Sigmoid colon (tissue), 7 donors: ENCODE measurements around the gene AMIGO2. TPM values are rescaled to one million over a fixed set of nuclear protein-coding genes. Genes with fewer than 3 reads are reported as not detected.

Experiments used
- DNase-seq: peaks from one replicate; pipeline ENCODE4 v3.0.0-alpha.2; 2019
- H3K27ac ChIP-seq, 4 donors: fragments of 200-600 bp; sonication (generic); one replicate each; pipeline ENCODE4 v1.5.1; 2016 to 2019; ENCODE audit warnings: mild to moderate bottlenecking in 1 of 4
- H3K27me3 ChIP-seq, 3 donors: fragments of 200-600 bp; sonication (generic); one replicate each; pipeline ENCODE4 v1.5.1; 2019; ENCODE audit warnings: mild to moderate bottlenecking in 1 of 3
- H3K36me3 ChIP-seq, 4 donors: fragments of 200-600 bp; sonication (generic); one replicate each; pipeline ENCODE4 v1.5.1; 2016 to 2019
- H3K4me1 ChIP-seq, 4 donors: fragments of 200-600 bp; sonication (generic); one replicate each; pipeline ENCODE4 v1.5.1; 2017 to 2019
- H3K4me3 ChIP-seq, 4 donors: fragments of 200-600 bp; sonication (generic); one replicate each; pipeline ENCODE4 v1.5.1; 2017 to 2019; ENCODE audit warnings: mild to moderate bottlenecking in 2 of 4, moderate library complexity in 1 of 4
- H3K9me3 ChIP-seq, 4 donors: fragments of 200-600 bp in 3 of 4; sonication (generic) in 3 of 4; one replicate each; pipeline versions ENCODE4 v1.5.1 to v1.6.1; 2013 to 2019
- CTCF ChIP-seq, 4 experiments: fragments of 450-650 bp in 3 of 4; fragments of 200-600 bp in 1 of 4; IDR thresholded peaks; one replicate each; pipeline ENCODE4 v1.5.1; 2016 to 2019; ENCODE audit warnings: antibody characterized with exemption in 4 of 4, mild to moderate bottlenecking in 3 of 4, moderate library complexity in 2 of 4
- EP300 ChIP-seq, 4 donors: sonication (generic); formaldehyde crosslinking; IDR thresholded peaks; one replicate each; pipeline ENCODE4 v1.6.1; 2017; ENCODE audit warnings: antibody characterized with exemption in 4 of 4
- POLR2A ChIP-seq, 2 donors: fragments of 450-650 bp; IDR thresholded peaks; one replicate each; pipeline ENCODE4 v1.6.1; 2016; ENCODE audit warnings: antibody characterized with exemption in 2 of 2, mild to moderate bottlenecking in 2 of 2, moderate library complexity in 2 of 2
- POLR2AphosphoS5 ChIP-seq, 4 donors: sonication (generic); formaldehyde crosslinking; IDR thresholded peaks; one replicate each; pipeline ENCODE4 v1.6.1; 2017; ENCODE audit warnings: antibody characterized with exemption in 4 of 4
- WGBS, 2 donors: extraction: QIAGEN DNeasy Blood & Tissue Kit; methylation state at CpG; one replicate each; pipeline ENCODE4 v1.1.7; 2013; 5-methylcytosine and 5-hydroxymethylcytosine counted together
- intact Hi-C: fragments of 100-400 bp; cut with DNase I; formaldehyde crosslinking; loops from one replicate; pipeline ENCODE4 v1.15.1; 2023
- polyA plus RNA-seq, 3 donors: library from polyadenylated mRNA; stranded (reverse); fragments of 200-250 nt; gene quantifications; one replicate each; pipeline ENCODE4 v1.2.3, GENCODE V29; 2013
- total RNA-seq, 4 donors: library from RNA; depleted of rRNA; stranded (reverse); fragments of >200 nt; gene quantifications; one replicate each; pipeline ENCODE4 v1.1.0, GENCODE V29; 2016
- donor health status: healthy with polysubstance abuse.
- donor health status: Bipolar disorder and iron deficiency.
- donor health status: healthy.

The AMIGO2 gene
- total and polyA plus RNA-seq, 7 donors, result 0.46 to 68.1 (median 33.2) TPM

GRCh38 chr12:47039079-47039478, 40.7 kb downstream of the AMIGO2 start:
- H3K27me3 ChIP-seq, result no peaks in the 10 kb centered on the region
- TF ChIP-seq POLR2A (IDR thresholded peaks at IDR 0.05), result no peak
- no peak for TF ChIP-seq POLR2AphosphoS5 (IDR thresholded peaks at IDR 0.05)
- no peak for TF ChIP-seq CTCF (IDR thresholded peaks at IDR 0.05)
- no peak for TF ChIP-seq EP300 (IDR thresholded peaks at IDR 0.05)
- H3K4me3 ChIP-seq, result no peak overlapping the region
- intact Hi-C loops, result loop anchor here (10.0 kb wide), 1 partner anchor 186 kb away; no protein-coding TSS in a partner anchor
- H3K36me3 ChIP-seq, result no peaks in the 10 kb centered on the region
- WGBS, 2 donors, result 25 to 79% methylated on average over 2 of the region's 2 CpGs
- H3K4me1 ChIP-seq, result peaks cover 0 to 10% (median 8%) of the 10 kb centered on the region in 4 donors
- no peaks in the 10 kb centered on the region for H3K9me3 ChIP-seq
- DNase-seq, result no peak
- H3K27ac ChIP-seq, result no peak overlapping the region

GRCh38 chr12:47038270-47038748, 41.5 kb downstream of the AMIGO2 start:
- no peaks in the 10 kb centered on the region for H3K27me3 ChIP-seq
- DNase-seq, result no peak
- WGBS, 2 donors, result 19 to 59% methylated on average over 1 of the region's 1 CpG
- no peak overlapping the region for H3K4me3 ChIP-seq
- no peaks in the 10 kb centered on the region for H3K9me3 ChIP-seq
- H3K27ac ChIP-seq, result no peak overlapping the region
- no peaks in the 10 kb centered on the region for H3K36me3 ChIP-seq
- H3K4me1 ChIP-seq, result peaks cover 0 to 17% (median 15%) of the 10 kb centered on the region in 4 donors
- intact Hi-C loops, result loop anchor here (10.0 kb wide), 1 partner anchor 186 kb away; no protein-coding TSS in a partner anchor
- TF ChIP-seq CTCF (IDR thresholded peaks at IDR 0.05), result no peak
- TF ChIP-seq POLR2A (IDR thresholded peaks at IDR 0.05), result no peak
- no peak for TF ChIP-seq EP300 (IDR thresholded peaks at IDR 0.05)
- TF ChIP-seq POLR2AphosphoS5 (IDR thresholded peaks at IDR 0.05), result no peak

- no peaks in the 10 kb centered on the region for H3K36me3 ChIP-seq
- no peak overlapping the region for H3K27ac ChIP-seq
- 65 to 80% methylated on average over 3 of the region's 3 CpGs for WGBS, 2 donors
- no peak for DNase-seq
- H3K27me3 ChIP-seq, result no peaks in the 10 kb centered on the region
- H3K9me3 ChIP-seq, result no peaks in the 10 kb centered on the region
- intact Hi-C loops, result loop anchor here (10.0 kb wide), 1 partner anchor 189 kb away; no protein-coding TSS in a partner anchor
- TF ChIP-seq POLR2AphosphoS5 (IDR thresholded peaks at IDR 0.05) (no peak), POLR2A (IDR thresholded peaks at IDR 0.05) (no peak), CTCF (IDR thresholded peaks at IDR 0.05) (no peak), EP300 (IDR thresholded peaks at IDR 0.05) (no peak)
- no peak overlapping the region for H3K4me3 ChIP-seq
- H3K4me1 ChIP-seq, result peaks cover 0 to 25% (median 23%) of the 10 kb centered on the region in 4 donors
These were observed 44.3 kb downstream of the AMIGO2 start for GRCh38 chr12:47035484-47035883.

- H3K36me3 ChIP-seq, result no peaks in the 10 kb centered on the region
- no peak overlapping the region for H3K4me3 ChIP-seq
- H3K27ac ChIP-seq, result peak overlapping the region in 2 of 4 donors; percentile 9 to 65
- intact Hi-C loops, result loop anchor here (5.0 to 10.0 kb wide), 3 partner anchors 33 to 273 kb away; no protein-coding TSS in a partner anchor
- TF ChIP-seq EP300 (IDR thresholded peaks at IDR 0.05) (no peak), CTCF (IDR thresholded peaks at IDR 0.05) (no peak), POLR2A (IDR thresholded peaks at IDR 0.05) (no peak), POLR2AphosphoS5 (IDR thresholded peaks at IDR 0.05) (no peak)
- no peaks in the 10 kb centered on the region for H3K27me3 ChIP-seq
- H3K4me1 ChIP-seq, result peaks cover 0 to 25% (median 23%) of the 10 kb centered on the region in 4 donors
- no peak for DNase-seq
- WGBS, 2 donors, result 79 to 88% methylated on average over 2 of the region's 2 CpGs
- no peaks in the 10 kb centered on the region for H3K9me3 ChIP-seq
These were observed 45.1 kb downstream of the AMIGO2 start for GRCh38 chr12:47034661-47035060.
